Panc1 (cell line): ENCODE measurements around the gene FCGR3A.
"Not testable (repeated sequence)": the region's sequence is repeated elsewhere in the genome, so short reads cannot be mapped to it uniquely, and the experiment has no call there.

Experiments
- CTCF ChIP-seq: fragments of 450-650 bp; IDR thresholded peaks from 2 replicates; pipeline ENCODE4 v1.5.1; 2017; ENCODE audit warnings: mild to moderate bottlenecking
- POLR2AphosphoS5 ChIP-seq: IDR thresholded peaks from 2 replicates; pipeline ENCODE4 v1.6.1; 2012; ENCODE audit warnings: mild to moderate bottlenecking, low read depth, low read length, moderate library complexity

GRCh38 chr1:161538925-161539479 is 10.6 kb downstream of the FCGR3A start:
- TF ChIP-seq CTCF, POLR2AphosphoS5: not testable (repeated sequence)
